Upper lobe of left lung (tissue), 4 donors: ENCODE results near the gene PDLIM5.

ENCODE experiments used
- POLR2A ChIP-seq, 4 donors: fragments of 450-650 bp; IDR thresholded peaks; one replicate each; pipeline ENCODE4 v1.5.1; 2016 to 2017; ENCODE audit warnings: antibody characterized with exemption in 4 of 4, mild to moderate bottlenecking in 2 of 4
- TF ChIP-seq, protein P1 (sequence below), 6 experiments: fragments of 450-650 bp in 4 of 6; fragments of 200-600 bp in 2 of 6; sonication (generic) in 2 of 6; IDR thresholded peaks; one replicate each; pipeline ENCODE4 v1.5.1; 2016 to 2019; ENCODE audit warnings: antibody characterized with exemption in 6 of 6

GRCh38 chr4:94436512-94436911 lies 15.2 kb upstream of the PDLIM5 start:
- TF ChIP-seq, protein P1, sequence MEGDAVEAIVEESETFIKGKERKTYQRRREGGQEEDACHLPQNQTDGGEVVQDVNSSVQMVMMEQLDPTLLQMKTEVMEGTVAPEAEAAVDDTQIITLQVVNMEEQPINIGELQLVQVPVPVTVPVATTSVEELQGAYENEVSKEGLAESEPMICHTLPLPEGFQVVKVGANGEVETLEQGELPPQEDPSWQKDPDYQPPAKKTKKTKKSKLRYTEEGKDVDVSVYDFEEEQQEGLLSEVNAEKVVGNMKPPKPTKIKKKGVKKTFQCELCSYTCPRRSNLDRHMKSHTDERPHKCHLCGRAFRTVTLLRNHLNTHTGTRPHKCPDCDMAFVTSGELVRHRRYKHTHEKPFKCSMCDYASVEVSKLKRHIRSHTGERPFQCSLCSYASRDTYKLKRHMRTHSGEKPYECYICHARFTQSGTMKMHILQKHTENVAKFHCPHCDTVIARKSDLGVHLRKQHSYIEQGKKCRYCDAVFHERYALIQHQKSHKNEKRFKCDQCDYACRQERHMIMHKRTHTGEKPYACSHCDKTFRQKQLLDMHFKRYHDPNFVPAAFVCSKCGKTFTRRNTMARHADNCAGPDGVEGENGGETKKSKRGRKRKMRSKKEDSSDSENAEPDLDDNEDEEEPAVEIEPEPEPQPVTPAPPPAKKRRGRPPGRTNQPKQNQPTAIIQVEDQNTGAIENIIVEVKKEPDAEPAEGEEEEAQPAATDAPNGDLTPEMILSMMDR (IDR thresholded peaks at IDR 0.05): no peak
- no peak for TF ChIP-seq POLR2A (IDR thresholded peaks at IDR 0.05)
